Trophoblast cell (in vitro differentiated cells and primary cell): Measurements from ENCODE around the gene BAIAP2.

ENCODE experiments used
- DNase-seq, 2 donors: peaks; one replicate each; pipeline ENCODE4 v3.0.0-alpha.2; 2016
- H2AFZ ChIP-seq: 2 replicates; pipeline ENCODE4 v1.6.1; 2013; ENCODE audit warnings: low read length, moderate library complexity, mild to moderate bottlenecking; ENCODE audit not compliant: insufficient read depth, poor library complexity
- H2AK5ac ChIP-seq: 2 replicates; pipeline ENCODE4 v1.6.1; 2013; ENCODE audit warnings: mild to moderate bottlenecking, low read length
- H2BK120ac ChIP-seq: 2 replicates; pipeline ENCODE4 v1.6.1; 2013; ENCODE audit warnings: low read length, mild to moderate bottlenecking, moderate library complexity; ENCODE audit not compliant: insufficient read depth, poor library complexity
- H2BK12ac ChIP-seq: 2 replicates; pipeline ENCODE4 v1.6.1; 2013; ENCODE audit warnings: mild to moderate bottlenecking, low read length, moderate library complexity
- H2BK5ac ChIP-seq: 2 replicates; pipeline ENCODE4 v1.6.1; 2013; ENCODE audit warnings: low read length, low read depth, moderate library complexity, mild to moderate bottlenecking; ENCODE audit not compliant: poor library complexity
- H3K14ac ChIP-seq: 2 replicates; pipeline ENCODE4 v1.6.1; 2013; ENCODE audit warnings: mild to moderate bottlenecking, low read length
- H3K18ac ChIP-seq: 2 replicates; pipeline ENCODE4 v1.6.1; 2013; ENCODE audit warnings: mild to moderate bottlenecking, low read length
- H3K23ac ChIP-seq: 2 replicates; pipeline ENCODE4 v1.6.1; 2013; ENCODE audit warnings: low read length
- H3K27ac ChIP-seq: 2 replicates; pipeline ENCODE4 v1.5.1; 2013; ENCODE audit warnings: low read depth, mild to moderate bottlenecking, inconsistent platforms, low read length, moderate library complexity
- H3K27me3 ChIP-seq: 2 replicates; pipeline ENCODE4 v1.6.1; 2013; ENCODE audit warnings: inconsistent platforms, mild to moderate bottlenecking, low read length, moderate library complexity; ENCODE audit not compliant: insufficient read depth
- H3K36me3 ChIP-seq, 2 experiments: 1 replicate in 1 of 2; 2 replicates in 1 of 2; pipeline ENCODE4 v1.6.1; 2013; ENCODE audit warnings: low read length in 2 of 2, mild to moderate bottlenecking in 2 of 2, moderate library complexity in 1 of 2; ENCODE audit not compliant: insufficient read depth in 2 of 2, control insufficient read depth in 1 of 2
- H3K4ac ChIP-seq: 2 replicates; pipeline ENCODE4 v1.6.1; 2013; ENCODE audit warnings: low read depth, mild to moderate bottlenecking, low read length, moderate library complexity
- H3K4me1 ChIP-seq, 2 experiments: 1 replicate in 1 of 2; 2 replicates in 1 of 2; pipeline ENCODE4 v1.6.1; 2013; ENCODE audit warnings: low read length in 2 of 2, mild to moderate bottlenecking in 2 of 2, moderate library complexity in 1 of 2; ENCODE audit not compliant: insufficient read depth in 2 of 2, control insufficient read depth in 1 of 2
- H3K4me2 ChIP-seq: 2 replicates; pipeline ENCODE4 v1.6.1; 2013; ENCODE audit warnings: inconsistent platforms, mild to moderate bottlenecking, low read length, moderate library complexity
- H3K4me3 ChIP-seq: 2 replicates; pipeline ENCODE4 v1.5.1; 2013; ENCODE audit warnings: mild to moderate bottlenecking, low read depth, low read length, inconsistent platforms
- H3K79me1 ChIP-seq: one replicate; pipeline ENCODE4 v1.6.1; 2013; ENCODE audit warnings: low read length
- H3K79me2 ChIP-seq: 2 replicates; pipeline ENCODE4 v1.6.1; 2013; ENCODE audit warnings: low read length, mild to moderate bottlenecking; ENCODE audit not compliant: control insufficient read depth, insufficient read depth, poor library complexity
- H3K9ac ChIP-seq: 2 replicates; pipeline ENCODE4 v1.6.1; 2013; ENCODE audit warnings: mild to moderate bottlenecking, low read length
- H3K9me3 ChIP-seq: 2 replicates; pipeline ENCODE4 v1.6.1; 2013; ENCODE audit warnings: low read depth, mild to moderate bottlenecking, control low read depth, inconsistent platforms, low read length; ENCODE audit not compliant: insufficient read depth
- H4K12ac ChIP-seq: 2 replicates; pipeline ENCODE4 v1.6.1; 2013; ENCODE audit warnings: low read depth, mild to moderate bottlenecking, low read length, moderate library complexity
- H4K8ac ChIP-seq: 2 replicates; pipeline ENCODE4 v1.6.1; 2013; ENCODE audit warnings: low read depth, mild to moderate bottlenecking, low read length, moderate library complexity
- H4K91ac ChIP-seq: one replicate; pipeline ENCODE4 v1.6.1; 2013; ENCODE audit warnings: low read depth, mild to moderate bottlenecking, low read length, moderate library complexity
- WGBS: extraction: QIAGEN DNeasy Blood & Tissue Kit; methylation state at CpG from one replicate; pipeline ENCODE4 v1.1.7; 2013; ENCODE audit warnings: missing lambda C conversion rate; ENCODE audit not compliant: insufficient read length, insufficient coverage; ENCODE audit errors: extremely low coverage; 5-methylcytosine and 5-hydroxymethylcytosine counted together

Gene BAIAP2

GRCh38 chr17:81130385-81131361 lies 95.7 kb downstream of the BAIAP2 start:
- H3K9me3 ChIP-seq, result no peaks in the 10 kb centered on the region
- H3K4me1 ChIP-seq, result peaks cover 2 to 3% of the 10 kb centered on the region in 2 experiments
- no peak overlapping the region for H3K4ac ChIP-seq
- no peak overlapping the region for H3K23ac ChIP-seq
- no peak overlapping the region for H2BK120ac ChIP-seq
- no peaks in the 10 kb centered on the region for H3K36me3 ChIP-seq
- H3K18ac ChIP-seq, result no peak overlapping the region
- H4K91ac ChIP-seq, result no peak overlapping the region
- no peak overlapping the region for H2AK5ac ChIP-seq
- no peak for DNase-seq
- H3K79me1 ChIP-seq, result no peaks in the 10 kb centered on the region
- no peak overlapping the region for H2BK12ac ChIP-seq
- H3K79me2 ChIP-seq, result no peaks in the 10 kb centered on the region
- no CpG with 5 or more reads among the region's 41 CpGs for WGBS
- H4K8ac ChIP-seq, result no peak overlapping the region
- H3K9ac ChIP-seq, result no peak overlapping the region
- no peak overlapping the region for H4K12ac ChIP-seq
- no peak overlapping the region for H3K27ac ChIP-seq
- H2BK5ac ChIP-seq, result no peak overlapping the region
- H3K14ac ChIP-seq, result no peak overlapping the region
- no peak overlapping the region for H3K4me3 ChIP-seq
- no peak overlapping the region for H2AFZ ChIP-seq
- no peak overlapping the region for H3K4me2 ChIP-seq
- H3K27me3 ChIP-seq, result no peaks in the 10 kb centered on the region

GRCh38 chr17:81131486-81132196 lies 96.7 kb downstream of the BAIAP2 start:
- Histone ChIP-seq H3K4me3 (no peak overlapping the region), H3K18ac (no peak overlapping the region), H4K12ac (no peak overlapping the region), H4K91ac (no peak overlapping the region), H3K36me3 (no peaks in the 10 kb centered on the region), H3K9ac (no peak overlapping the region), H2BK12ac (no peak overlapping the region), H3K27ac (no peak overlapping the region), H3K4me1 (peaks cover 2 to 3% of the 10 kb centered on the region in 2 experiments), H3K14ac (no peak overlapping the region), H3K27me3 (no peaks in the 10 kb centered on the region), H4K8ac (no peak overlapping the region), H3K9me3 (no peaks in the 10 kb centered on the region), H3K79me2 (no peaks in the 10 kb centered on the region), H3K23ac (no peak overlapping the region), H3K4me2 (no peak overlapping the region), H2BK5ac (no peak overlapping the region), H2BK120ac (no peak overlapping the region), H3K4ac (no peak overlapping the region), H2AK5ac (no peak overlapping the region), H2AFZ (no peak overlapping the region), H3K79me1 (no peaks in the 10 kb centered on the region)
- no peak for DNase-seq
- WGBS, result no CpG with 5 or more reads among the region's 14 CpGs

- Histone ChIP-seq H4K12ac (no peak overlapping the region), H3K79me2 (no peaks in the 10 kb centered on the region), H3K23ac (no peak overlapping the region), H2AK5ac (no peak overlapping the region), H2AFZ (no peak overlapping the region), H3K9me3 (no peaks in the 10 kb centered on the region), H4K91ac (no peak overlapping the region), H2BK12ac (no peak overlapping the region), H2BK120ac (no peak overlapping the region), H4K8ac (no peak overlapping the region), H3K27ac (no peak overlapping the region), H3K14ac (no peak overlapping the region), H3K79me1 (no peaks in the 10 kb centered on the region), H3K4ac (no peak overlapping the region), H3K4me3 (no peak overlapping the region), H3K18ac (no peak overlapping the region), H2BK5ac (no peak overlapping the region), H3K27me3 (no peaks in the 10 kb centered on the region), H3K9ac (no peak overlapping the region), H3K4me1 (peaks cover 2 to 3% of the 10 kb centered on the region in 2 experiments), H3K36me3 (no peaks in the 10 kb centered on the region), H3K4me2 (no peak overlapping the region)
- DNase-seq, result no peak
- WGBS, result no CpG with 5 or more reads among the region's 11 CpGs
Observed at GRCh38 chr17:81132197-81132540, 97.2 kb downstream of the BAIAP2 start.

- no peak for DNase-seq
- H4K91ac ChIP-seq, result no peak overlapping the region
- no peak overlapping the region for H4K8ac ChIP-seq
- no peak overlapping the region for H3K4me3 ChIP-seq
- no CpG with 5 or more reads among the region's 22 CpGs for WGBS
- no peaks in the 10 kb centered on the region for H3K27me3 ChIP-seq
- H2BK5ac ChIP-seq, result no peak overlapping the region
- peaks cover 2 to 3% of the 10 kb centered on the region in 2 experiments for H3K4me1 ChIP-seq
- no peak overlapping the region for H3K23ac ChIP-seq
- H3K4ac ChIP-seq, result no peak overlapping the region
- H3K27ac ChIP-seq, result no peak overlapping the region
- no peak overlapping the region for H3K4me2 ChIP-seq
- no peaks in the 10 kb centered on the region for H3K79me1 ChIP-seq
- no peak overlapping the region for H2BK12ac ChIP-seq
- H3K9me3 ChIP-seq, result peaks cover 6% of the 10 kb centered on the region
- H3K18ac ChIP-seq, result no peak overlapping the region
- H3K9ac ChIP-seq, result no peak overlapping the region
- no peak overlapping the region for H2BK120ac ChIP-seq
- no peak overlapping the region for H2AFZ ChIP-seq
- H3K36me3 ChIP-seq, result no peaks in the 10 kb centered on the region
- H2AK5ac ChIP-seq, result no peak overlapping the region
- no peak overlapping the region for H4K12ac ChIP-seq
- no peaks in the 10 kb centered on the region for H3K79me2 ChIP-seq
- H3K14ac ChIP-seq, result no peak overlapping the region
Observed at GRCh38 chr17:81132770-81133723, 98.1 kb downstream of the BAIAP2 start.
